Measurements from ENCODE around the gene HAUS2.

The HAUS2 gene

DNA sequence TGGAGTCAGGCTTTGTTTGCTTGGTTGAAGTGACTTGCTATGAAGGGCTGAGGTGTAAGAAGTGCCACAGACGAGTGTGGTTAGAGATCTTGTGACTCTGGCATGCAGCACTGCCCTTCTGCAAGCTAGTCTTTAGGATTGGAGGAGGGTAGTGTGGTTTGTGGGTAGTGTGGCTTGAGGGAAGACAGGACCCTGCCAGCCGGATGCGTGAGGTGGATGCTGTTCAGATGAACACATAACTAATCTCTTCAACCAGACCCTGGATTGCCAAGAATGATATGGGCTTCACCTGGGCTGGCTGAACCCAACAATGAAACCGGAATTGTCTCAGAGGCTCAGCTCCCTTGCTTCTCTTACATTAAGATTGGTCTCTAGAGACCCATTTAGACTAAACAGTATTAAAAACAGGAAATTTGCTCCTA lies 59.5 kb downstream of the HAUS2 start:
- no peak overlapping the region for H3K4me3 ChIP-seq (replicated peaks; ENCODE audit: low read depth, low read length)
- TF ChIP-seq, protein P1, sequence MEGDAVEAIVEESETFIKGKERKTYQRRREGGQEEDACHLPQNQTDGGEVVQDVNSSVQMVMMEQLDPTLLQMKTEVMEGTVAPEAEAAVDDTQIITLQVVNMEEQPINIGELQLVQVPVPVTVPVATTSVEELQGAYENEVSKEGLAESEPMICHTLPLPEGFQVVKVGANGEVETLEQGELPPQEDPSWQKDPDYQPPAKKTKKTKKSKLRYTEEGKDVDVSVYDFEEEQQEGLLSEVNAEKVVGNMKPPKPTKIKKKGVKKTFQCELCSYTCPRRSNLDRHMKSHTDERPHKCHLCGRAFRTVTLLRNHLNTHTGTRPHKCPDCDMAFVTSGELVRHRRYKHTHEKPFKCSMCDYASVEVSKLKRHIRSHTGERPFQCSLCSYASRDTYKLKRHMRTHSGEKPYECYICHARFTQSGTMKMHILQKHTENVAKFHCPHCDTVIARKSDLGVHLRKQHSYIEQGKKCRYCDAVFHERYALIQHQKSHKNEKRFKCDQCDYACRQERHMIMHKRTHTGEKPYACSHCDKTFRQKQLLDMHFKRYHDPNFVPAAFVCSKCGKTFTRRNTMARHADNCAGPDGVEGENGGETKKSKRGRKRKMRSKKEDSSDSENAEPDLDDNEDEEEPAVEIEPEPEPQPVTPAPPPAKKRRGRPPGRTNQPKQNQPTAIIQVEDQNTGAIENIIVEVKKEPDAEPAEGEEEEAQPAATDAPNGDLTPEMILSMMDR (IDR thresholded peaks at IDR 0.05; ENCODE audit: low read depth, low read length, missing control alignments) = no peak
- no peak for DNase-seq (ENCODE audit: extremely low read depth, low read depth)

DNA sequence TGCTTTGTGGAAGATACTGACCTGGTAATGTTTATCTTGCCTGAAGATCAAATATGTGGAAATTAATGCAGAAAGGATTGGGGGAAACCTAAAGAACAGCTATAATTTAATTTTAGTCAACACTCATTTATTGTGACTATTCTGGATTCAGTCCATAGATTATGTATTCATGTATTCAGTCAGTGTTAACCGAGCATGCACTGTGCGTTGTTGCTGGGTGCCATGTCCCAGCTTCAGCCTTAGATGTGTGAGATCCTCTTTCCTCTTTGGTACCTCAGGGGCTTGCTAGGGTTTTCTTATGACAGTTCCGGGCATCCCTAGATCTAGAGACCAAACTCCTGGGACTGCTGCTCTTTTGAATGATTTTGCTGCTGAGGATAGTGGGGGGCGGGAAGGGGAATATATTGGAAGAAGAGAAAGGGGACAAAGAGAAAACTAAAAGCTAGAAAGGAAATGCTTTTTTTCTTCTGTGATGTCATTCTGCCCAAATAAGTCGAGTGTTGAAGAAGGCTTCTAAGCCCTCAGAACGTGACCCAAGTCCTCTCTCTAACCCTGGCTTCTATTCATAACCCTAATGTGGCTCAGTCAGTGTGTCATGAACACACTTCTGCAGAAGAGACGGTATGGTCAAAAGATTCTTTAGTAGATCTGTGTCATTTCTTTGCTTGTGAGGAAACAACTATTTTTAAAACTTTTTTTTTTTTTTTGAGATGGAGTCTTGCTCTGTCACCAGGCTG lies 60.3 kb downstream of the HAUS2 start:
- TF ChIP-seq, protein P1 (IDR thresholded peaks at IDR 0.05; ENCODE audit: low read depth, low read length, missing control alignments) = no peak
- H3K4me3 ChIP-seq (replicated peaks; ENCODE audit: low read depth, low read length) = no peak overlapping the region
- no peak for DNase-seq (ENCODE audit: extremely low read depth, low read depth)

DNA sequence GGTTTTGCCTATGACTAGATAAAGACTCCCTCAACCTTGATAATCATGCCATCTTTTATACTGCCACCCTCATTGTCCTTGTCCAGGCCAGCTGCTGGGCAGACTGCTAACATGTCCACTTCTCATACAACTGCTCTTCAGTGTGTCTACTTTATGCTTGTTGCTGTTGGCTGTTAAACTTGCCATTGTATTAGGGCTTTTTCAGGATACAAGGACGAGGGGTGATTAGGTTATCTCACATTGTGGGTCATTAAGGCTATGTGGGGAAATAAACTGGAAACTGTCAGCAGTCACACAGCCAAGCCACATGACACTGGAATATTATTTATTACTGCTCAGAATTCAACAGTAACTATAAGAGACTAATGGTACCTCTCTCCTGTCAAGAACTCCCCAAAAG lies 62.9 kb downstream of the HAUS2 start:
- TF ChIP-seq, protein P1 (IDR thresholded peaks at IDR 0.05; ENCODE audit: low read depth, low read length, missing control alignments) = no peak
- no peak for DNase-seq (ENCODE audit: extremely low read depth, low read depth)
- H3K4me3 ChIP-seq (replicated peaks; ENCODE audit: low read depth, low read length) = no peak overlapping the region

- DNase-seq (ENCODE audit: extremely low read depth, low read depth) = no peak
- TF ChIP-seq, protein P1 (IDR thresholded peaks at IDR 0.05; ENCODE audit: low read depth, low read length, missing control alignments) = no peak
- no peak overlapping the region for H3K4me3 ChIP-seq (replicated peaks; ENCODE audit: low read depth, low read length)
These were observed 63.8 kb downstream of the HAUS2 start for GRCh38 chr15:42612367-42612912.

DNA sequence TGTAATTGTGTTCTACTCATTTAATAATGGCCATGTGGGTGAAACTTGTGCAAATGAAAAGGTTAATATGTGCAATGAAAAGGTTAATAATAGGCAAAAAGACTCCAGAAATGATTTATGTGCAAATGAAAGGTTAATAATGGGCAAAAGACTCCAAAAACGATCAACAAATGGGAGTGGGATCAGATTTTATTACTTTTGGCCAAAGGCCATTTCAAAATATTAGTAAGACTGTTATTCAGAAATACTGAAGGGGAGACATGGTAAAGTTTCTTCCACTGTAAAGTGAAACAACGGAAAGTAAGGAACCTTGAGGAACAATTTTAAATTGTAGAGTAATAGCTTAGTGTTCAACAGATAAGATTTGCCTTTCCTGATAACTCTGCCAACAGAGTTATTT lies 67.5 kb downstream of the HAUS2 start:
- H3K4me3 ChIP-seq (replicated peaks; ENCODE audit: low read depth, low read length) = no peak overlapping the region
- TF ChIP-seq, protein P1 (IDR thresholded peaks at IDR 0.05; ENCODE audit: low read depth, low read length, missing control alignments) = no peak
- no peak for DNase-seq (ENCODE audit: extremely low read depth, low read depth)
